Gastroesophageal sphincter (tissue), 4 donors: ENCODE data around the gene ERAS. TPM values are rescaled to one million over a fixed set of nuclear protein-coding genes. Genes with fewer than 3 reads are reported as not detected.

Experiments
- ATAC-seq: fragments of 150-250 bp; one replicate; pipeline ENCODE4 v1.9.1; 2016; ENCODE audit warnings: mild to moderate bottlenecking, moderate library complexity
- H3K27ac ChIP-seq, 4 donors: fragments of 200-600 bp; sonication (generic) in 3 of 4; 1 replicate in 3 of 4; 2 replicates in 1 of 4; pipeline ENCODE4 v1.5.1; 2016 to 2019
- H3K27me3 ChIP-seq: fragments of 200-600 bp; sonication (generic); one replicate; pipeline ENCODE4 v1.5.1; 2019
- H3K36me3 ChIP-seq, 2 donors: fragments of 200-600 bp; sonication (generic); one replicate each; pipeline ENCODE4 v1.5.1; 2019; ENCODE audit warnings: control low read depth in 1 of 2
- H3K4me1 ChIP-seq, 3 donors: fragments of 200-600 bp; sonication (generic); 1 replicate in 2 of 3; 2 replicates in 1 of 3; pipeline ENCODE4 v1.5.1; 2016 to 2019; ENCODE audit warnings: control low read depth in 2 of 3
- H3K4me3 ChIP-seq, 2 donors: fragments of 200-600 bp; sonication (generic); one replicate each; pipeline ENCODE4 v1.5.1; 2019; ENCODE audit warnings: mild to moderate bottlenecking in 1 of 2, moderate library complexity in 1 of 2
- H3K9me3 ChIP-seq, 3 donors: fragments of 200-600 bp; sonication (generic); one replicate each; pipeline ENCODE4 v1.5.1; 2017 to 2019; ENCODE audit warnings: control low read depth in 2 of 3
- EP300 ChIP-seq: sonication (generic); formaldehyde crosslinking; IDR thresholded peaks from one replicate; pipeline ENCODE4 v1.6.1; 2017; ENCODE audit warnings: antibody characterized with exemption, mild to moderate bottlenecking
- POLR2A ChIP-seq, 2 donors: fragments of 450-650 bp; IDR thresholded peaks; one replicate each; pipeline ENCODE4 v1.6.1; 2017; ENCODE audit warnings: antibody characterized with exemption in 2 of 2, mild to moderate bottlenecking in 2 of 2, moderate library complexity in 1 of 2
- POLR2AphosphoS5 ChIP-seq: sonication (generic); formaldehyde crosslinking; IDR thresholded peaks from one replicate; pipeline ENCODE4 v1.6.1; 2017; ENCODE audit warnings: antibody characterized with exemption
- WGBS, 2 donors: methylation state at CpG; one replicate each; pipeline ENCODE4 v1.1.5; 2018; ENCODE audit warnings: low coverage in 1 of 2; 5-methylcytosine and 5-hydroxymethylcytosine counted together
- total RNA-seq, 4 donors: library from RNA; depleted of rRNA; stranded (reverse); fragments of >200 nt; gene quantifications; one replicate each; pipeline ENCODE4 v1.1.0, GENCODE V29; 2016
- TF ChIP-seq, protein P1 (sequence below), 4 experiments: fragments of 200-600 bp in 2 of 4; fragments of 450-650 bp in 2 of 4; sonication (generic) in 1 of 4; IDR thresholded peaks; one replicate each; pipeline ENCODE4 v1.5.1; 2017 to 2019; ENCODE audit warnings: antibody characterized with exemption in 4 of 4, mild to moderate bottlenecking in 2 of 4, moderate library complexity in 2 of 4

ERAS gene
- total RNA-seq, 4 donors from 2014 or later: not detected

- Histone ChIP-seq H3K36me3 (no peaks in the 10 kb centered on the region), H3K4me3 (no peak overlapping the region), H3K9me3 (no peaks in the 10 kb centered on the region), H3K4me1 (no peaks in the 10 kb centered on the region), H3K27me3 (peaks cover 7% of the 10 kb centered on the region), H3K27ac (no peak overlapping the region)
- TF ChIP-seq POLR2AphosphoS5 (no peak), EP300 (no peak), POLR2A (IDR thresholded peaks at IDR 0.05) (no peak)
- TF ChIP-seq, protein P1, sequence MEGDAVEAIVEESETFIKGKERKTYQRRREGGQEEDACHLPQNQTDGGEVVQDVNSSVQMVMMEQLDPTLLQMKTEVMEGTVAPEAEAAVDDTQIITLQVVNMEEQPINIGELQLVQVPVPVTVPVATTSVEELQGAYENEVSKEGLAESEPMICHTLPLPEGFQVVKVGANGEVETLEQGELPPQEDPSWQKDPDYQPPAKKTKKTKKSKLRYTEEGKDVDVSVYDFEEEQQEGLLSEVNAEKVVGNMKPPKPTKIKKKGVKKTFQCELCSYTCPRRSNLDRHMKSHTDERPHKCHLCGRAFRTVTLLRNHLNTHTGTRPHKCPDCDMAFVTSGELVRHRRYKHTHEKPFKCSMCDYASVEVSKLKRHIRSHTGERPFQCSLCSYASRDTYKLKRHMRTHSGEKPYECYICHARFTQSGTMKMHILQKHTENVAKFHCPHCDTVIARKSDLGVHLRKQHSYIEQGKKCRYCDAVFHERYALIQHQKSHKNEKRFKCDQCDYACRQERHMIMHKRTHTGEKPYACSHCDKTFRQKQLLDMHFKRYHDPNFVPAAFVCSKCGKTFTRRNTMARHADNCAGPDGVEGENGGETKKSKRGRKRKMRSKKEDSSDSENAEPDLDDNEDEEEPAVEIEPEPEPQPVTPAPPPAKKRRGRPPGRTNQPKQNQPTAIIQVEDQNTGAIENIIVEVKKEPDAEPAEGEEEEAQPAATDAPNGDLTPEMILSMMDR (IDR thresholded peaks at IDR 0.05): no peak
- no peak for ATAC-seq
- 88% methylated on average over 1 of the region's 7 CpGs; no CpG with 5 or more reads in 1 of the 2 donors for WGBS, 2 donors
These were observed 34.1 kb upstream of the ERAS start for GRCh38 chrX:48792219-48792618.

- H3K9me3 ChIP-seq: no peaks in the 10 kb centered on the region
- WGBS, 2 donors: no CpG with 5 or more reads among the region's 4 CpGs
- no peak overlapping the region for H3K27ac ChIP-seq
- H3K4me1 ChIP-seq: no peaks in the 10 kb centered on the region
- no peak for ATAC-seq
- H3K4me3 ChIP-seq: no peak overlapping the region
- no peaks in the 10 kb centered on the region for H3K27me3 ChIP-seq
- TF ChIP-seq, protein P1 (IDR thresholded peaks at IDR 0.05): no peak
- no peak for TF ChIP-seq EP300
- H3K36me3 ChIP-seq: no peaks in the 10 kb centered on the region
These were observed 32.4 kb upstream of the ERAS start for GRCh38 chrX:48793935-48794334.

DNA sequence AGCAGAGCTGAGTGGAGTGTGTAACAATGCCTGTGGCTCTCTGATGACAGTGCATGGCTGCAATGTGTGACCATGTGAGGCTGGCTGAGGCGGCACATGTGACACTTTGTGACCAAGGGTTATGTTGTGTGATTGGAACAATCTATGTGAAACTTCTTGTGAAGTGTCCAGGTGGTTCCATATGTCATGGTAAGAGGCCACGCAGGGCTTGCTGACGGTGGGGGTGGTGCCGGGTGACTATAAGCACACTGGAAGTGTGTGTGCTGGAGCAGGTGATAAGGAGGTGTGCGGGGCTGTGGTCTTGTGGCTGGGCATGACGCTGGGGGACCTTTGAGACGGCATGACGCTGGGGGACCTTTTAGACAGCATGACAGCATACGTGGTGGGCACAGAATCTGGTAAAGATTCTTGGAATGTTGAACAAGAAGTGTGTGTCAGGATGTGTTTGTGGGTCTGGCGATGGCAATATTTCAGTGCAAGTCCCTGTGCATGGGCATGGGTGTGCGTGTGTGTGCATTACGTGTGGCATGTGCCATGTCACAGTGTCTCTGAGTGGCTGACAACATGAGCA, 31.9 kb upstream of the ERAS start:
- H3K27ac ChIP-seq: no peak overlapping the region
- H3K27me3 ChIP-seq: no peaks in the 10 kb centered on the region
- no peaks in the 10 kb centered on the region for H3K9me3 ChIP-seq
- no peaks in the 10 kb centered on the region for H3K36me3 ChIP-seq
- ATAC-seq: no peak
- WGBS, 2 donors: 75 to 100% methylated on average over 4 to 12 of the region's 12 CpGs
- H3K4me3 ChIP-seq: no peak overlapping the region
- no peaks in the 10 kb centered on the region for H3K4me1 ChIP-seq
- no peak for TF ChIP-seq EP300

- TF ChIP-seq EP300: no peak
- TF ChIP-seq, protein P1 (IDR thresholded peaks at IDR 0.05): no peak
- TF ChIP-seq POLR2AphosphoS5: no peak
- no peak for TF ChIP-seq POLR2A (IDR thresholded peaks at IDR 0.05)
- no peaks in the 10 kb centered on the region for H3K4me1 ChIP-seq
- no peak overlapping the region for H3K27ac ChIP-seq
- no peaks in the 10 kb centered on the region for H3K9me3 ChIP-seq
- no peak for ATAC-seq
- no peaks in the 10 kb centered on the region for H3K36me3 ChIP-seq
- WGBS, 2 donors: 37 to 62% methylated on average over 4 to 5 of the region's 8 CpGs
- no peaks in the 10 kb centered on the region for H3K27me3 ChIP-seq
- no peak overlapping the region for H3K4me3 ChIP-seq
These were observed 31.3 kb upstream of the ERAS start for GRCh38 chrX:48794911-48795515.

DNA sequence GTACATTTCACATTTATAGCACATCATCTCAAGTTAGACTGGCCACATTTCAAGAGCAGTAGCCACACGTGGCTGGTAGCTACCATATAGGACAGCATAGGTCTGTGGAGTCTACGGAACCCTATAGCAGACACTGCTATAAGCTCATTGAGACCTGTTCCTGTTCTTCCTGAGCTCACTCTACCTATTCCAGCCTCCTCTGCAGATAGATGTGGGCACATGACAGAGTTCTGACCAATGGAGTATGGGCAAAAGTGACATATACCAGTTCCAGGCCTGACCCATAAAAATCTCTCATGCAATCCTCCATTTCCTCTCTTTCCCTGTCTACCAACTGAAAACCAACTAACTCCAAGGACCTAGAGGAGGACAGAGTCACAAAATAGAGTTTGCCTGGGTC, 28.0 kb upstream of the ERAS start:
- Histone ChIP-seq H3K27ac (no peak overlapping the region), H3K27me3 (no peaks in the 10 kb centered on the region), H3K4me3 (no peak overlapping the region), H3K36me3 (no peaks in the 10 kb centered on the region), H3K9me3 (no peaks in the 10 kb centered on the region), H3K4me1 (peaks cover 0 to 15% (median 0%) of the 10 kb centered on the region in 3 donors)
- no peak for ATAC-seq
- 40 to 79% methylated on average over 1 to 2 of the region's 2 CpGs for WGBS, 2 donors
- TF ChIP-seq EP300 (no peak), POLR2A (IDR thresholded peaks at IDR 0.05) (no peak), POLR2AphosphoS5 (no peak)
- TF ChIP-seq, protein P1 (IDR thresholded peaks at IDR 0.05): no peak
